ENCODE measurements around the gene NOX4.
"Not testable (repeated sequence)": the region's sequence is repeated elsewhere in the genome, so short reads cannot be mapped to it uniquely, and the experiment has no call there.

NOX4 gene

DNA sequence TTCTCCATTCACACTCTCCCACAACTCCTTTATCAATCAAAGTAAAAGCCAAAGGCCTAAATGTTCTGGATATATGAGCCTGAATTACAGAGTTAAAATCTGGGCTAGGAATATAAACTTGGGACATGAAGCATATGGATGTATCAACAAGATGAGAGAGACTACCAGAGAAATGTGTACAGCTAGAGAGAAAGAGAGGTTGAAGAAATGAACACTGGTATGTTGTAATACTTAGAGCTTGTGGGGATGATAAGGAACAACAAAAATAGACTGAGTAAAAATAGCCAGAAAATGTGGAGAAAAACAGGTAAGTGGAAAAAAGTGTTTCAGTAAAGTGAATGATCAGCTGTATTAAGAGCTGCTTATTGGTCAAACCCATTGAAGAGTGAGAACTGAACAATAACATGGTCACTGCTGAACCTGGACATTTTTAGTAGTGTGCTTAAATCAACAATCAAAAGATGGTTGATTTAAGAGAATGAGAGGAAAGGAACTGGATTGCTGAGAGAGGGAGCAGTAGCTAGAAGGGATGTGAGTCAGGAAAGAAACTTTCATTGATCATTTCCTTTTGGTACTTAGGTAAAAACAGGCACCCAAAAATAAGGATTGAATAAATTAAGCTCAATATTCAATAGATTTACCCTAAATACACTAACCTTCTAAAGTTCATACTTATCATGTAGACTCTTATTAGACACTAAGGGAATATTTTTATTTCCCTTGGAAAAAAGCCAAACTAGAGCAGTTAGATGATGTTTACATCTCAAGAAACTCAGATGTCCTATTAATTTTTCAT lies 111.0 kb downstream of the NOX4 start:
- DNase-seq (ENCODE audit: low spot score) = not testable (repeated sequence)

GRCh38 chr11:89378986-89379385 lies 112.2 kb downstream of the NOX4 start:
- DNase-seq (ENCODE audit: low spot score) = not testable (repeated sequence)

DNA sequence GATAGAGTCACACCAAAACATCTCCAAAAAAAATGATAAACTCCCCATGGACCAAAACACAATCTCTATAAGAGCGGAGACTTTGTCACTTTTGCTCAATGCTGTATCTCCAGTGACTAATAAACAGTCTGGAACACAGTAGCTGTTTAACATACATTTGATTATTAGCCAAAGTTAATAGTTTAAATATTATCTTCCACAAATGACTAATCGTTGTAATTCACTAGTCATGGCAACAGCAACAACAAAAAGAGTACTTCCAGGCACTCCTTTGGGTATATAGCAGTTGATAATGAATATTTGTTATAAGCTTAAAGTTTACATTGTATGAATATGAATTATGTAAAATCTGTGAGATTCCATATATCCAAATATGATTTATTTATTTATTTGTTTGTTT lies 121.8 kb downstream of the NOX4 start:
- DNase-seq (ENCODE audit: low spot score) = not testable (repeated sequence)

GRCh38 chr11:89364856-89365255 lies 126.3 kb downstream of the NOX4 start:
- DNase-seq (ENCODE audit: low spot score) = not testable (repeated sequence)

- no peak for DNase-seq (ENCODE audit: low spot score)
Observed at GRCh38 chr11:89361734-89362133, 129.4 kb downstream of the NOX4 start.

DNA sequence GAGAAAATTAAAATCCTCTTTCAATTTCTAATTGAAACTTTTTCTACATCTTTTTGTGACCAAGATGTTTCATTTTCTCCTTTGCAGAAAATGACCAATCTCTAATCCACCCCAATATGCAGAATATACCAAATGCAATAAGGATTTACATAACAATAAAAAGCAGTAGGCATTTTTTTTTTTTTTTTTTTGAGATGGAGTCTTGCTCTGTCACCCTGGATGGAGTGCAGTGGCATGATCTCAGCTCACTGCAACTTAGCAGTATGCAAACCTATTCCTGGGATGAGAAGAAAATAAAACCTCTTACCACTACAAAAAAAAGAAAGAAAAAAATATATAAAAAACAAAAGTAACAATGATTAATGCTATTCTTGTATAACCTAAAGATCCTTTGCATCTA lies 132.0 kb downstream of the NOX4 start:
- DNase-seq (ENCODE audit: low spot score) = not testable (repeated sequence)

- DNase-seq (ENCODE audit: low spot score) = no peak
Observed at GRCh38 chr11:89358761-89359160, 132.4 kb downstream of the NOX4 start.

DNA sequence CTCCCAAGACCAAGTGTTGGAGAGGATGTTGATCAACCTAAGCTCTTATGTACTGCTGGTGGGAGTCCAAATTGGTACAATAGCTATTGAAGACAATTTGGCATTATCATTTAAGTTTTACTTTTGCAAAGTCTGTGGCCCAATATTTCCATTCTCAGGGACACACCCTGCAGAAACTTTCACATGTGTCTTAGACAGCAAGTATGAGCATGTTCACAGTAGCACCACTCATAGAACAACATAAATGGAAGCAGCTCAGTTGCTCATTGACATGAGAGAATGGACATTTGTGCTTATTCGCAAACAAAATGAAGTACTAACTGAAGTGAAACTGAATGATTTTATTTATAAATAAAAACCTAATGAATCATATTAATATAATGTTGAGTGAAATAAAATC lies 135.5 kb downstream of the NOX4 start:
- no peak for DNase-seq (ENCODE audit: low spot score)

DNA sequence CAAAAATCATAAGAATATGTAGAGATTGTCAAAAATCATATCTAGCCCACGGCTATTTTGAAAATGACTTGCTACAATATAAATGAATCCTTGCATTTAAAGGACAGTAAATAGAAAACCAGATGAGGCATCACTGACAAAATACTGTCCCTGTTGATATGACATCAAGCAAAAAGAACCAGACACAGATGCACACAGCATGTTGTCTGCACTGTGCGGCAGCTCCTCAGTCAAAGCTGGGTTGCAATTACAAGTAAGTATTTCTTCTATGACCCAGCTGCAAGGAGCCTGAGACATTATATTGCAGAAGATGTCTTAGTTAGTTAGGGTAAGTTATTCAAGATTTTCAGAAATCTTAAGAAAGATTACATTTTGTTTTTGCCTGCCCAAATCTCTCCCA lies 136.7 kb downstream of the NOX4 start:
- DNase-seq (ENCODE audit: low spot score) = not testable (repeated sequence)

- no peak for DNase-seq (ENCODE audit: low spot score)
Observed at GRCh38 chr11:89347071-89347470, 144.1 kb downstream of the NOX4 start.

DNA sequence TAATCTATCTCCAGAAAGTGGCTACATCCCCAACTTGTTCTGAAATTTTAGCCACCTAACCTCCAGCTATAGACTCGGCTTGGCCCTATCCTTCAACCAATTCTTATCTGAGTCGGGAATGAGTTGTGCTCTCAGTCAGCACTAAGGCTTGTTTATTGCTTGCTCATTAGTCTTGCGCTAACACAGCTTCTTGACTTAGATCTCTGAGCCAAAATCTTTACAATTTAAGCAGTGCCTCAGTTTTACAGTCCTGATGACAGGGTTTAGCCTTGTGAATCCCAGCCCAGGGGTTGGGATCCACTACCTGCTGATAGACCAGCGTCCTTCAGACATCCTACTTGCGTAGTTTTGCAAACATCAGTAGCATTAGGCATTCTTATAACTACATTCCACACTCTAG lies 144.6 kb downstream of the NOX4 start:
- DNase-seq (ENCODE audit: low spot score) = no peak

GRCh38 chr11:89342880-89343572 lies 148.1 kb downstream of the NOX4 start:
- DNase-seq (ENCODE audit: low spot score) = not testable (repeated sequence)

- not testable (repeated sequence) for DNase-seq (ENCODE audit: low spot score)
Observed at GRCh38 chr11:89340450-89340849, 150.7 kb downstream of the NOX4 start.

DNA sequence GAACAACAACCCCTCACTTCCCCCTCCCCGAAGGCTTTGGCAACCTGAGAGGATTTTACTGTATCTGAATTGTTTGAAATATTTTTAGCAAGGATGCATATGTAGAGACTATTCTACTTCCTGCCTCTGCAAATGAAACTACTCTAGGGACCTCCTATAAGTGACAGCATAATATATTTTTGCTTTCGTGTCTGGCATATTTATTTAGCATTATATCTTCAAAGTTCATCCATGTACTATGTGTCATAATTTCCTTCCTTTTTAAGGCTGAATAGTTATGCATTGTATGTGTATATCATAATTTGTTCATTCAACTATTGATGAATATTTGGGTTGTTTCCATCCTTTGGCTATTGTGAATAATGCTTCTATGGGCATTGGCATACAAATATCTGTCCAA lies 153.1 kb downstream of the NOX4 start:
- DNase-seq (ENCODE audit: low spot score) = not testable (repeated sequence)

GRCh38 chr11:89337100-89337650 lies 154.0 kb downstream of the NOX4 start:
- DNase-seq (ENCODE audit: low spot score) = not testable (repeated sequence)

DNA sequence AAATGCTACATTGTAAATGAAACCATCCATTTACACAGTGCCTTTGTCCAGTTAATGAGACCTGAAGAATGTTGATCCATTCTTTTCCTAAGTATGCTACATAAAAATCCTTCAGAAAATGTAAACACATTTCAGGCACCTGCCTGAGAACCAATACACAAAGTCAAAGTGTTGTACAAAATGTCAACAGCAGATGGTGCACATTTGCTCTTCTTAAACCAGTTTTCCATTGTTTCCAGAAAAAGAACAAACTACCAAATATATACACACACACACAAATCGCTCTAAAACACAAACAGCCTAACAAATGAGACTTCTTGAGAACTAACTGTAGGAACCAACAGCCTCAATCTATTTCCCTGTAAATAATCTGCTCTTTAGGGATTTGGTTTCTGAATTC lies 157.5 kb downstream of the NOX4 start:
- not testable (repeated sequence) for DNase-seq (ENCODE audit: low spot score)

- not testable (repeated sequence) for DNase-seq (ENCODE audit: low spot score)
Observed at GRCh38 chr11:89331940-89332339, 159.2 kb downstream of the NOX4 start.

DNA sequence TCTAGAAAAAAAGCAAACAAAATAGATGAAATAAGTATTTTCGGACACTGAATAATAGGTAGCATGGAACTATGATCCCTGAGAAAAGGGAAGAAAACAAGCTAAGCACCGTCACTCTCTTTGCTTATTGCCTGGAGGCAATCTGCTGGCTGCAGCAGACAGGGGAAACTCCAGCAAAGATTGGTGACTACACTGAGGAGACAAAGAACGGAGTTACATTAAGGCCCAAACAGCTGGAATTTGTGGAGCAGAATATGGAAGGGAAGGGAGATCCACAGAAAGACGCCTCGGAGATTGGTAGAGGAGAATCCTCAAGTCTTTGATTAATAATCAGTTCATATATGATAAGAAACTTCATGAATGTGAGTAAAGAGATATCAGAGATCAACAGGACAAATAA lies 163.3 kb downstream of the NOX4 start:
- no peak for DNase-seq (ENCODE audit: low spot score)

DNA sequence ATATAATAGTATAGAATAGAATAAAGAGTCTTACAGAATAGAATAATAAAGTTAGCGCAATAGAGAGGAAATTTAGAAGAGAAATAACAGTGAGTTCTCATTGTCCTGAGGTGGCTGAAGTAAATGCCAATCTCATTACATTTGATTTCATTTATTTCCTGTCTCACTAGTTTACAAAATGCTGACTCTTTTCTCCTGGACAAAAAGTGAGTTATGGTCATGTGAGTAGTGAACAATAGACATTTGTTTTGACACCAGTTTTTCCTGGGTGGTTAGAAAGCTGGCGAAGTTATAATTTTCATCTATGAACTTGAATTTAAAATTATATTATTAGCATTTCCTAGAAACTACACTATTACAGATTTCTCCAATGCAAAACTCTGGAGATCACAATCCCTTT lies 169.8 kb downstream of the NOX4 start:
- DNase-seq (ENCODE audit: low spot score) = no peak

GRCh38 chr11:89310607-89311006 lies 180.6 kb downstream of the NOX4 start:
- DNase-seq (ENCODE audit: low spot score) = not testable (repeated sequence)

DNA sequence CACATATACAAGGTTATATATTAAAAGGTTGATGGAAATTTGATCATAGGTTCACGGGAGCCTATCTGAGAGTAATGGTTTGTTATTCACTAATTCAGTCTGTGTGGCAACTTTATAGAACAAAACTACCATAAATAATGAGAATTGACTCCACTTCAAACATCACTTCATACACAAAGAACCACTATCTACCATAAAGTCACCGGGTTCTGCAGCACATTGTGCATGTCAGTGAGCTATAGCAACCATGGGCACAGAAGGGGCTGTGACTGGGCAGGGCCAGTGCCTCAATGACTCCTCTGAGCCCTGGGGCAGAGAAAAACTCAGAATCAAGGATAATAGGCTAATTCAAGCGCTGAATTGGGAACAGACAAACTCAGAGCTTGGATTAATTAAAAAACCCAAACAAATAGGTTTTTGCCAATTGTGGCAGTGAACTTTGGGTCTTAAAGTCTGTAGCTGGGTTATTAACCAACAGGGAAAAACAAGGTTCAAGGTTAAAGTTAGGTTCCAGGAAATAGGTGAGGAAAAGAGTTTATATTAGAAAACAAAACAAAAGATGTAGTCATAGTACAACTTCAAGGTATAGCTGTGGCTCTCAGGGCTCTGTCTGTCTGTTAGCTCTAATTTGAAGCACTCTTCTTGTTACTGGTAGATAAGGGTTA lies 181.7 kb downstream of the NOX4 start:
- not testable (repeated sequence) for DNase-seq (ENCODE audit: low spot score)

- not testable (repeated sequence) for DNase-seq (ENCODE audit: low spot score)
Observed at GRCh38 chr11:89308272-89308671, 182.9 kb downstream of the NOX4 start.

GRCh38 chr11:89303029-89303428 lies 188.1 kb downstream of the NOX4 start:
- not testable (repeated sequence) for DNase-seq (ENCODE audit: low spot score)

Measured in activated CD4-positive, alpha-beta T cell treated with anti-CD3 and anti-CD28 coated beads, Interleukin-2, Interleukin-4, amounts not matched to agents 100 ng/mL and 50 ng/mL, durations not matched to agents 16 hours and 8 hours (primary cell).